Kidney (tissue), 14 donors: ENCODE data around the gene CCDC97. TPM values are rescaled to one million over a fixed set of nuclear protein-coding genes. Genes with fewer than 3 reads are reported as not detected.

Experiments
- DNase-seq, 5 donors: peaks; one replicate each; pipeline ENCODE4 v3.0.0-alpha.2; 2013 to 2020
- FAIRE-seq: peaks from 2 replicates; lab custom pipeline; 2012; peaks lifted over from hg19 to GRCh38; lab: Jason Lieb, UNC
- H3K27ac ChIP-seq, 2 donors: one replicate each; pipeline ENCODE4 v1.7.0; 2013; ENCODE audit warnings: low read depth in 2 of 2, low read length in 2 of 2, inconsistent platforms in 1 of 2
- H3K27me3 ChIP-seq: one replicate; pipeline ENCODE4 v1.7.1; 2013; ENCODE audit warnings: low read length, inconsistent platforms; ENCODE audit not compliant: control insufficient read depth, insufficient read depth
- H3K36me3 ChIP-seq, 3 donors: one replicate each; pipeline versions ENCODE4 v1.7.0 to v1.7.1; 2013; ENCODE audit warnings: low read length in 3 of 3, control low read depth in 1 of 3, inconsistent platforms in 1 of 3; ENCODE audit not compliant: insufficient read depth in 3 of 3, control insufficient read depth in 2 of 3
- H3K4me1 ChIP-seq, 3 donors: one replicate each; pipeline versions ENCODE4 v1.7.0 to v1.7.1; 2013; ENCODE audit warnings: low read length in 3 of 3, inconsistent platforms in 1 of 3, low read depth in 1 of 3; ENCODE audit not compliant: control insufficient read depth in 2 of 3, insufficient read depth in 2 of 3
- H3K4me3 ChIP-seq, 3 donors: one replicate each; pipeline versions ENCODE4 v1.7.0 to v1.8.1; 2013; ENCODE audit warnings: low read length in 3 of 3, control low read depth in 1 of 3, inconsistent platforms in 1 of 3
- H3K9ac ChIP-seq, 3 donors: one replicate each; pipeline versions ENCODE4 v1.7.0 to v1.7.1; 2013; ENCODE audit warnings: low read length in 3 of 3, control low read depth in 1 of 3, inconsistent platforms in 1 of 3
- H3K9me3 ChIP-seq, 3 donors: one replicate each; pipeline versions ENCODE4 v1.7.0 to v1.7.1; 2013; ENCODE audit warnings: low read length in 3 of 3, control low read depth in 1 of 3, inconsistent platforms in 1 of 3; ENCODE audit not compliant: control insufficient read depth in 2 of 3, insufficient read depth in 1 of 3
- CTCF ChIP-seq: IDR thresholded peaks from 3 replicates; pipeline ENCODE4 v1.5.1; 2012; ENCODE audit warnings: mild to moderate bottlenecking, moderate library complexity, borderline replicate concordance; ENCODE audit not compliant: insufficient read depth; ENCODE audit errors: extremely low read depth
- intact Hi-C: fragments of 100-400 bp; cut with DNase I; formaldehyde crosslinking; loops from one replicate; pipeline ENCODE4 v1.11.1; 2022
- polyA plus RNA-seq: library from polyadenylated mRNA; stranded (reverse); fragments of 350-450 nt; fragmentation: Illumina TruSeq; extraction: RNeasy Lipid Tissue Mini Kit (QIAGEN cat#74804); gene quantifications from one replicate; pipeline ENCODE4 v1.2.3, GENCODE V29; 2014; ENCODE audit warnings: low read depth, low replicate concordance; ENCODE audit not compliant: insufficient read depth
- total RNA-seq: library from RNA; stranded (reverse); fragmentation: NEBNext Ultra II Directional; extraction: Animal tissue kit (Norgen Biotek cat#: 25700); gene quantifications from one replicate; pipeline ENCODE4 v1.2.1, GENCODE V29; 2021
- donor health status: control.
- donor health status: control.
- donor health status: control.
- donor health status: control.
- donor health status: control.
- donor health status: DM: yes; HTN: yes; CAD: no.
- donor health status: Normal renal cell carcinoma (clear cell type).

The CCDC97 gene
- total and polyA plus RNA-seq, 2 donors from 2014 or later = 9.8 to 28.1 TPM

GRCh38 chr19:41327576-41328156, 17.7 kb downstream of the CCDC97 start:
- peak in 4 of 5 donors; percentile 23 to 95 (median 72) for DNase-seq

DNA sequence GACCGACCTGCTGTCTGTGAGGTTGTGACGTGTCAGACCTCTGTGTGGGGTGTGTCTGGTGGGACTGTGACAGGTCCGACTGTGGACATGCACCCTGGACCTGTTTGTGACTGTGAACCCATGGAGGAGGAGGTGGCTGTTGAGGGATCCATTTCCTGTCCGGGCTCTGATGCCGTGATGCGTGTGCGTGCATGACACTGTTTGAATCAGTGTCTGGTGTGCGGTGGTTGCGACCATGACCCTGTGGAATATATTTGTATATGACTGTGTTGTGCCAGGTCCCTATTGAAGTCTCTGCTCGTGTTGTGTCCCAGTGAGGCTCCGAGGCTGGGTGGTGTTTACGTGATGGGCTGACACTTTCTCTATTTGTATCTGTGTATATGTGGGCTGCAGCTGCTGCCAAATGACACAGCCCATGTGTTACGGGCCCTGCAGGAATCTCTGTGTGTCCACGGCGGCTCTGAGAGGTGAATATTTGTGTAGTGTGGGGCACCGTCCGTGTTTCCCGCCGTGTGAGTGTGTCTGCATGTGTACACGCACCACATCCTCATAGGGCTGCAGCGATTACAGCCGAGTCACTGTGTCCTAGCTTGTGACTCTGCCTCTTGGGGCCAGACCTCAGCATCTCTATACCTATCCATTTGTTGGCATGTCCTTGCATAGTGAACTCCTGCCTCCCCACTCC, 18.3 kb downstream of the CCDC97 start:
- Histone ChIP-seq H3K36me3 (no peaks in the 10 kb centered on the region), H3K27me3 (no peaks in the 10 kb centered on the region), H3K4me1 (peaks cover 9 to 48% (median 31%) of the 10 kb centered on the region in 3 donors), H3K4me3 (peak overlapping the region in 1 of 3 donors; percentile 33), H3K27ac (peak overlapping the region; percentile 32 to 67), H3K9ac (peak overlapping the region in 1 of 3 donors; percentile 65), H3K9me3 (no peaks in the 10 kb centered on the region)
- DNase-seq (no peak), FAIRE-seq (no peak)
- intact Hi-C loops = no loop called here
- TF ChIP-seq CTCF = no peak

More at GRCh38 chr19:41327576-41328156, 17.7 kb downstream of the CCDC97 start:
- Histone ChIP-seq H3K4me3 (peak overlapping the region in 1 of 3 donors; percentile 33), H3K27ac (peak overlapping the region; percentile 41 to 71), H3K9me3 (no peaks in the 10 kb centered on the region), H3K9ac (peak overlapping the region in 1 of 3 donors; percentile 65), H3K36me3 (no peaks in the 10 kb centered on the region), H3K4me1 (peaks cover 9 to 54% (median 35%) of the 10 kb centered on the region in 3 donors), H3K27me3 (no peaks in the 10 kb centered on the region)
- TF ChIP-seq CTCF = no peak
- FAIRE-seq = no peak
- intact Hi-C loops = no loop called here

- Histone ChIP-seq H3K27me3 (no peaks in the 10 kb centered on the region), H3K9ac (no peak overlapping the region), H3K27ac (no peak overlapping the region), H3K9me3 (no peaks in the 10 kb centered on the region), H3K36me3 (no peaks in the 10 kb centered on the region), H3K4me3 (no peak overlapping the region), H3K4me1 (peaks cover 9 to 45% (median 28%) of the 10 kb centered on the region in 3 donors)
- DNase-seq = no peak
- intact Hi-C loops = no loop called here
- FAIRE-seq = no peak
- TF ChIP-seq CTCF = no peak
These were observed 18.9 kb downstream of the CCDC97 start for GRCh38 chr19:41328842-41329225.
